Endothelial cell of umbilical vein (primary cell): Measurements from ENCODE around the gene PAX5. TPM values are rescaled to one million over a fixed set of nuclear protein-coding genes. Genes with fewer than 3 reads are reported as not detected.

Experiments
- BruUV-seq: library from RNA; stranded (reverse); fragments of 400-500 nt; replicated peaks from 2 replicates; lab custom pipeline; 2021; lab: Mats Ljungman, UMichigan
- CTCF ChIA-PET: fragments of 300-600, 350-600 bp; sonication (Branson Sonifier 250); formaldehyde crosslinking; loops from one replicate; lab custom pipeline; 2021; ENCODE audit warnings: antibody characterized with exemption, inconsistent platforms; lab: Charles Lee
- POLR2A ChIA-PET: fragments of 300-600, 350-600 bp; sonication (Branson Sonifier 250); formaldehyde crosslinking; loops from one replicate; lab custom pipeline; 2021; ENCODE audit warnings: antibody characterized with exemption, inconsistent platforms; lab: Charles Lee
- DNase-seq: peaks from one replicate; pipeline ENCODE4 v3.0.0-alpha.2; 2011; ENCODE audit warnings: low read depth, low spot score
- FAIRE-seq: peaks from 2 replicates; lab custom pipeline; 2011; peaks lifted over from hg19 to GRCh38; lab: Jason Lieb, UNC
- H2AFZ ChIP-seq: 2 replicates; pipeline ENCODE4 v1.6.0; 2012; ENCODE audit warnings: low read depth, low read length, control low read depth, inconsistent platforms
- H3K27ac ChIP-seq: 2 replicates; pipeline ENCODE4 v1.5.1; 2011; ENCODE audit warnings: low read depth, mild to moderate bottlenecking, control low read depth, low read length, moderate library complexity; ENCODE audit not compliant: insufficient read depth
- H3K27me3 ChIP-seq, 2 experiments: 2 replicates each; pipeline versions ENCODE4 v1.6.0 to v1.6.1; 2011; ENCODE audit warnings: low read length in 2 of 2, mixed read lengths in 1 of 2; ENCODE audit not compliant: control insufficient read depth in 2 of 2, insufficient read depth in 2 of 2
- H3K36me3 ChIP-seq, 2 experiments: 2 replicates in 1 of 2; 3 replicates in 1 of 2; pipeline ENCODE4 v1.5.1; 2011; ENCODE audit warnings: low read length in 2 of 2, mild to moderate bottlenecking in 1 of 2, moderate library complexity in 1 of 2; ENCODE audit not compliant: control insufficient read depth in 2 of 2, insufficient read depth in 2 of 2; ENCODE audit errors: extremely low read depth in 1 of 2
- H3K4me1 ChIP-seq: 3 replicates; pipeline ENCODE4 v1.5.1; 2011; ENCODE audit warnings: mild to moderate bottlenecking, low read length; ENCODE audit not compliant: control insufficient read depth, insufficient read depth; ENCODE audit errors: extremely low read depth
- H3K4me2 ChIP-seq: 2 replicates; pipeline ENCODE4 v1.6.1; 2011; ENCODE audit warnings: low read length, control low read depth, mixed read lengths; ENCODE audit not compliant: insufficient read depth
- H3K4me3 ChIP-seq, 3 experiments: fragments of 200-600 bp in 1 of 3; sonication (generic), shearing (Covaris generic) in 1 of 3; replicated peaks in 1 of 3; 2 replicates each; pipeline ENCODE4 v1.5.1; 2011 to 2016; ENCODE audit warnings: control low read depth in 3 of 3, low read length in 3 of 3, mild to moderate bottlenecking in 2 of 3, inconsistent platforms in 1 of 3, low read depth in 1 of 3, moderate library complexity in 1 of 3; ENCODE audit not compliant: insufficient read depth in 1 of 3
- H3K79me2 ChIP-seq: 2 replicates; pipeline ENCODE4 v1.6.0; 2012; ENCODE audit warnings: low read length, inconsistent platforms; ENCODE audit not compliant: control insufficient read depth, insufficient read depth
- H3K9ac ChIP-seq: replicated peaks from 2 replicates; pipeline ENCODE3; 2011; ENCODE audit warnings: low read length, control low read depth; ENCODE audit not compliant: insufficient read depth; ENCODE audit errors: extremely low read depth
- H3K9me1 ChIP-seq: replicated peaks from 3 replicates; pipeline ENCODE4 v1.6.0; 2011; ENCODE audit warnings: mild to moderate bottlenecking, low read length; ENCODE audit not compliant: control insufficient read depth, insufficient read depth; ENCODE audit errors: extremely low read depth
- H3K9me3 ChIP-seq: replicated peaks from 2 replicates; pipeline ENCODE4 v1.5.1; 2012; ENCODE audit warnings: low read length, inconsistent platforms; ENCODE audit not compliant: control insufficient read depth, insufficient read depth
- H4K20me1 ChIP-seq: replicated peaks from 2 replicates; pipeline ENCODE3; 2011; ENCODE audit warnings: mild to moderate bottlenecking, low read length; ENCODE audit not compliant: control insufficient read depth, insufficient read depth; ENCODE audit errors: extremely low read depth
- EZH2 ChIP-seq: IDR thresholded peaks from 2 replicates; pipeline ENCODE4 v1.6.1; 2012; ENCODE audit warnings: borderline replicate concordance, low read depth, mild to moderate bottlenecking, moderate library complexity, low read length, inconsistent platforms; ENCODE audit not compliant: severe bottlenecking
- FOS ChIP-seq: IDR thresholded peaks from 2 replicates; pipeline ENCODE4 v1.6.1; 2011; ENCODE audit warnings: mild to moderate bottlenecking, low read length, moderate library complexity, borderline replicate concordance; ENCODE audit not compliant: insufficient read depth
- GATA2 ChIP-seq: IDR thresholded peaks from 2 replicates; pipeline ENCODE4 v1.7.0; 2011; ENCODE audit warnings: low read depth, mild to moderate bottlenecking, moderate library complexity, mixed read lengths, low read length; ENCODE audit not compliant: insufficient read length, insufficient read depth
- JUN ChIP-seq: IDR thresholded peaks from 2 replicates; pipeline ENCODE4 v1.6.1; 2011; ENCODE audit warnings: borderline replicate concordance, low read depth; ENCODE audit not compliant: insufficient read length, insufficient read depth
- MAX ChIP-seq: IDR thresholded peaks from 2 replicates; pipeline ENCODE4 v1.6.1; 2011; ENCODE audit not compliant: insufficient read depth, insufficient read length
- MYC ChIP-seq: IDR thresholded peaks from one replicate; pipeline ENCODE4 v1.6.1; 2011; ENCODE audit warnings: mild to moderate bottlenecking, low read depth, low read length
- POLR2A ChIP-seq: IDR thresholded peaks from 2 replicates; pipeline ENCODE4 v1.6.1; 2012; ENCODE audit warnings: low read depth, mild to moderate bottlenecking, control low read depth, low read length
- POLR2AphosphoS5 ChIP-seq: IDR thresholded peaks from 2 replicates; pipeline ENCODE4 v1.6.1; 2012; ENCODE audit warnings: low read depth, mild to moderate bottlenecking, control low read depth, low read length, moderate library complexity; ENCODE audit not compliant: insufficient read depth
- dilution Hi-C: fragments of 300-500 bp; cut with MboI; formaldehyde crosslinking; loops from one replicate; pipeline ENCODE4 v1.15.0; 2019; ENCODE audit warnings: low sequenced_read_pairs; ENCODE audit not compliant: extremely low pct_ligation_motif_present
- intact Hi-C: fragments of 100-400 bp; cut with micrococcal nuclease; formaldehyde crosslinking; loops from one replicate; pipeline ENCODE4 v1.10.0; 2022
- polyA plus RNA-seq, 4 experiments: library from polyadenylated mRNA; depleted of rRNA in 3 of 4; stranded (reverse) in 3 of 4; unstranded in 1 of 4; fragments of >200 nt; gene quantifications; 2 replicates each; pipeline versions ENCODE4 v1.2.1 to v1.2.3, GENCODE V29; 2011 to 2012; ENCODE audit warnings: missing spikeins in 1 of 4
- total RNA-seq: library from RNA; stranded (reverse); gene quantifications from 2 replicates; pipeline ENCODE4 v1.2.3, GENCODE V29; 2021
- TF ChIP-seq, protein P1 (sequence below), 2 donors: IDR thresholded peaks; 1 replicate in 1 of 2; 2 replicates in 1 of 2; pipeline ENCODE4 v1.5.1; 2011; ENCODE audit warnings: low read length in 2 of 2, mild to moderate bottlenecking in 2 of 2, moderate library complexity in 2 of 2, control low read depth in 1 of 2, inconsistent platforms in 1 of 2, low read depth in 1 of 2; ENCODE audit not compliant: insufficient read depth in 1 of 2; ENCODE audit errors: extremely low read depth in 1 of 2

The PAX5 gene
- total and polyA plus RNA-seq, 2 donors (not counting 3 experiments of a cell fraction or from before 2014, with no cell fraction given) = not detected

DNA sequence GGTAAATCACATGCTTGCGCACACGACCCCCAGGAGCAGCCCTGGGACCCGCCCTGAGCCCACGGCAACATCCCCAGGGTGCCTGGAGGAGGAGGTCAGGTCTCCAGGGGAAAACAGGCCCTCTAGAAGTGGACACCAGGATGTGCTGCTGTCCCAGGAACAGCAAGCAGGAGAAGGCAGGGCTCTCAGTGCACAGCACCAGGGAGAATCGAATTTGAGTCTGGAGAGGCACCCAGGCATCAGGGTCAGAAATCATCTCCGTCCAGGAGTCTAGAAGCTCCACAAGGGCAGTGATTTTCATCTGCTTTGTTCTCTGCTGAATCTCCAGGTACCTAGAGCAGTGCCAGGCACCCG is 93.6 kb downstream of the PAX5 start:
- Histone ChIP-seq H3K27me3 (peaks cover 16 to 17% of the 10 kb centered on the region in 2 experiments), H3K4me3 (no peak overlapping the region), H3K4me1 (no peaks in the 10 kb centered on the region), H3K36me3 (no peaks in the 10 kb centered on the region), H3K27ac (no peak overlapping the region), H3K9ac (no peak overlapping the region), H3K4me2 (no peak overlapping the region), H3K79me2 (no peaks in the 10 kb centered on the region), H4K20me1 (no peaks in the 10 kb centered on the region), H2AFZ (no peak overlapping the region), H3K9me3 (no peaks in the 10 kb centered on the region), H3K9me1 (no peaks in the 10 kb centered on the region)
- FAIRE-seq (no peak), DNase-seq (no peak)
- BruUV-seq = no TSS peak
- POLR2A ChIA-PET = no interaction called here
- CTCF ChIA-PET = no interaction called here
- intact Hi-C loops = no loop called here
- TF ChIP-seq, protein P1, sequence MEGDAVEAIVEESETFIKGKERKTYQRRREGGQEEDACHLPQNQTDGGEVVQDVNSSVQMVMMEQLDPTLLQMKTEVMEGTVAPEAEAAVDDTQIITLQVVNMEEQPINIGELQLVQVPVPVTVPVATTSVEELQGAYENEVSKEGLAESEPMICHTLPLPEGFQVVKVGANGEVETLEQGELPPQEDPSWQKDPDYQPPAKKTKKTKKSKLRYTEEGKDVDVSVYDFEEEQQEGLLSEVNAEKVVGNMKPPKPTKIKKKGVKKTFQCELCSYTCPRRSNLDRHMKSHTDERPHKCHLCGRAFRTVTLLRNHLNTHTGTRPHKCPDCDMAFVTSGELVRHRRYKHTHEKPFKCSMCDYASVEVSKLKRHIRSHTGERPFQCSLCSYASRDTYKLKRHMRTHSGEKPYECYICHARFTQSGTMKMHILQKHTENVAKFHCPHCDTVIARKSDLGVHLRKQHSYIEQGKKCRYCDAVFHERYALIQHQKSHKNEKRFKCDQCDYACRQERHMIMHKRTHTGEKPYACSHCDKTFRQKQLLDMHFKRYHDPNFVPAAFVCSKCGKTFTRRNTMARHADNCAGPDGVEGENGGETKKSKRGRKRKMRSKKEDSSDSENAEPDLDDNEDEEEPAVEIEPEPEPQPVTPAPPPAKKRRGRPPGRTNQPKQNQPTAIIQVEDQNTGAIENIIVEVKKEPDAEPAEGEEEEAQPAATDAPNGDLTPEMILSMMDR (IDR thresholded peaks at IDR 0.05; ENCODE audit: extremely low read depth in 1 of 2, insufficient read depth in 1 of 2, low read depth in 1 of 2, low read length in 2 of 2) = no peak
- TF ChIP-seq GATA2 (no peak), EZH2 (no peak), JUN (no peak), MAX (no peak), MYC (no peak), POLR2A (no peak), FOS (no peak), POLR2AphosphoS5 (no peak)
- dilution Hi-C loops = no loop called here
